Tibial artery (tissue), 4 donors: ENCODE measurements around the gene MCOLN1.

Experiments
- DNase-seq, 2 donors: peaks; one replicate each; pipeline ENCODE4 v3.0.0-alpha.2; 2019
- H3K27ac ChIP-seq, 2 donors: fragments of 200-600 bp; sonication (generic) in 1 of 2; 1 replicate in 1 of 2; 2 replicates in 1 of 2; pipeline ENCODE4 v1.5.1; 2018 to 2019; ENCODE audit warnings: mild to moderate bottlenecking in 1 of 2
- H3K27me3 ChIP-seq, 2 donors: fragments of 200-600 bp; sonication (generic) in 1 of 2; one replicate each; pipeline versions ENCODE4 v1.5.1 to v1.6.0; 2016 to 2019
- H3K36me3 ChIP-seq, 3 donors: fragments of 200-600 bp; sonication (generic) in 2 of 3; one replicate each; pipeline ENCODE4 v1.5.1; 2016 to 2019; ENCODE audit warnings: mild to moderate bottlenecking in 2 of 3
- H3K4me1 ChIP-seq, 4 donors: fragments of 200-600 bp; sonication (generic) in 2 of 4; 1 replicate in 3 of 4; 2 replicates in 1 of 4; pipeline ENCODE4 v1.5.1; 2016 to 2019
- H3K4me3 ChIP-seq, 2 donors: fragments of 200-600 bp; sonication (generic) in 1 of 2; 1 replicate in 1 of 2; 2 replicates in 1 of 2; pipeline ENCODE4 v1.5.1; 2018 to 2019; ENCODE audit warnings: mild to moderate bottlenecking in 2 of 2
- H3K9me3 ChIP-seq, 3 donors: fragments of 200-600 bp; sonication (generic) in 1 of 3; one replicate each; pipeline ENCODE4 v1.5.1; 2016 to 2019
- CTCF ChIP-seq, 2 experiments: fragments of 200-600 bp in 1 of 2; fragments of 450-650 bp in 1 of 2; IDR thresholded peaks; one replicate each; pipeline ENCODE4 v1.5.1; 2017 to 2019; ENCODE audit warnings: antibody characterized with exemption in 2 of 2, mild to moderate bottlenecking in 1 of 2, moderate library complexity in 1 of 2
- intact Hi-C: fragments of 100-400 bp; cut with DNase I; formaldehyde crosslinking; loops from one replicate; pipeline ENCODE4 v1.15.0; 2023; ENCODE audit warnings: low total_unique reads

MCOLN1 gene

GRCh38 chr19:7550169-7550770, 27.8 kb downstream of the MCOLN1 start:
- no peak overlapping the region for H3K4me3 ChIP-seq
- no peaks in the 10 kb centered on the region for H3K27me3 ChIP-seq
- no peak overlapping the region for H3K27ac ChIP-seq
- TF ChIP-seq CTCF (IDR thresholded peaks at IDR 0.05), result no peak
- no peak for DNase-seq
- peaks cover 28 to 66% (median 37%) of the 10 kb centered on the region in 3 donors for H3K36me3 ChIP-seq
- intact Hi-C loops, result no loop called here
- H3K9me3 ChIP-seq, result no peaks in the 10 kb centered on the region
- H3K4me1 ChIP-seq, result peaks cover 0 to 10% (median 2%) of the 10 kb centered on the region in 4 donors

- Histone ChIP-seq H3K4me1 (peaks cover 0 to 10% (median 2%) of the 10 kb centered on the region in 4 donors), H3K36me3 (peaks cover 35 to 67% (median 43%) of the 10 kb centered on the region in 3 donors), H3K4me3 (peak overlapping the region in 1 of 2 donors; percentile 11), H3K27me3 (no peaks in the 10 kb centered on the region), H3K9me3 (no peaks in the 10 kb centered on the region), H3K27ac (peak overlapping the region; percentile 6 to 16)
- intact Hi-C loops, result no loop called here
- DNase-seq, result peak; percentile 41 to 82
- TF ChIP-seq CTCF (IDR thresholded peaks at IDR 0.05), result no peak
These were observed 28.8 kb downstream of the MCOLN1 start for GRCh38 chr19:7550987-7551761.

- no peaks in the 10 kb centered on the region for H3K27me3 ChIP-seq
These were observed 30.4 kb downstream of the MCOLN1 start for GRCh38 chr19:7552781-7553180.

GRCh38 chr19:7554565-7554964, 32.1 kb downstream of the MCOLN1 start:
- Histone ChIP-seq H3K4me3 (no peak overlapping the region), H3K36me3 (peaks cover 66 to 96% (median 75%) of the 10 kb centered on the region in 3 donors), H3K9me3 (no peaks in the 10 kb centered on the region), H3K4me1 (peaks cover 0 to 10% (median 2%) of the 10 kb centered on the region in 4 donors), H3K27ac (no peak overlapping the region), H3K27me3 (no peaks in the 10 kb centered on the region)
- intact Hi-C loops, result no loop called here
- no peak for DNase-seq
- no peak for TF ChIP-seq CTCF (IDR thresholded peaks at IDR 0.05)

More at GRCh38 chr19:7552781-7553180, 30.4 kb downstream of the MCOLN1 start:
- no peak for DNase-seq
- no peak overlapping the region for H3K4me3 ChIP-seq
- no peak overlapping the region for H3K27ac ChIP-seq
- H3K9me3 ChIP-seq, result no peaks in the 10 kb centered on the region
- intact Hi-C loops, result no loop called here
- TF ChIP-seq CTCF (IDR thresholded peaks at IDR 0.05), result no peak
- H3K36me3 ChIP-seq, result peaks cover 49 to 80% (median 59%) of the 10 kb centered on the region in 3 donors
- peaks cover 0 to 10% (median 2%) of the 10 kb centered on the region in 4 donors for H3K4me1 ChIP-seq

- Histone ChIP-seq H3K27me3 (no peaks in the 10 kb centered on the region), H3K27ac (no peak overlapping the region), H3K4me3 (no peak overlapping the region), H3K4me1 (peaks cover 0 to 10% (median 2%) of the 10 kb centered on the region in 4 donors), H3K36me3 (peaks cover 66 to 96% (median 75%) of the 10 kb centered on the region in 3 donors), H3K9me3 (no peaks in the 10 kb centered on the region)
- intact Hi-C loops, result no loop called here
- no peak for TF ChIP-seq CTCF (IDR thresholded peaks at IDR 0.05)
- DNase-seq, result no peak
These were observed 32.8 kb downstream of the MCOLN1 start for GRCh38 chr19:7554990-7555864.
